ENCODE results near the gene POLR1G.

DNA sequence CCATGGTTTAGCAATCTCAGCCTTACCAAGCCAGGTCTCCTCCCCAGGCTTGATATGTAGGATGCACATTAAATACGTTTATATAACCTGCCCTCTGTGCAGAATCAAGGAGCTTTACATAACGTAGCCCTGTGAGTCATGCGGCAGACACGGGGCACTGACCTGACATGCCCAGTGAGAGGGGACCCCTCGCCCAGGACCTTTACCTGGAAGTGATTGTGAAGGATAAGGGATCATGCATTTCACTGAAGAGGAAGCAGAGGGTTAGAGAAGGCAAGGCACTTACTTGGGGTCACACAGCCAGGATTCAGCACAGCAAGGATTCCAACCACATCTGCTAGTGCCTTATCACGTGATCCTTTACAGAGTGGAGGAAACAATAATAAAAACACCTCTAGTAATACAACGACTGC lies 42.4 kb downstream of the POLR1G start:
- TF ChIP-seq, protein P1, sequence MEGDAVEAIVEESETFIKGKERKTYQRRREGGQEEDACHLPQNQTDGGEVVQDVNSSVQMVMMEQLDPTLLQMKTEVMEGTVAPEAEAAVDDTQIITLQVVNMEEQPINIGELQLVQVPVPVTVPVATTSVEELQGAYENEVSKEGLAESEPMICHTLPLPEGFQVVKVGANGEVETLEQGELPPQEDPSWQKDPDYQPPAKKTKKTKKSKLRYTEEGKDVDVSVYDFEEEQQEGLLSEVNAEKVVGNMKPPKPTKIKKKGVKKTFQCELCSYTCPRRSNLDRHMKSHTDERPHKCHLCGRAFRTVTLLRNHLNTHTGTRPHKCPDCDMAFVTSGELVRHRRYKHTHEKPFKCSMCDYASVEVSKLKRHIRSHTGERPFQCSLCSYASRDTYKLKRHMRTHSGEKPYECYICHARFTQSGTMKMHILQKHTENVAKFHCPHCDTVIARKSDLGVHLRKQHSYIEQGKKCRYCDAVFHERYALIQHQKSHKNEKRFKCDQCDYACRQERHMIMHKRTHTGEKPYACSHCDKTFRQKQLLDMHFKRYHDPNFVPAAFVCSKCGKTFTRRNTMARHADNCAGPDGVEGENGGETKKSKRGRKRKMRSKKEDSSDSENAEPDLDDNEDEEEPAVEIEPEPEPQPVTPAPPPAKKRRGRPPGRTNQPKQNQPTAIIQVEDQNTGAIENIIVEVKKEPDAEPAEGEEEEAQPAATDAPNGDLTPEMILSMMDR (IDR thresholded peaks at IDR 0.05) = no peak
- no peak for TF ChIP-seq POLR2A (IDR thresholded peaks at IDR 0.05; ENCODE audit: low read depth)
- TF ChIP-seq POLR2AphosphoS5 (IDR thresholded peaks at IDR 0.05) = no peak
- no peak for TF ChIP-seq EP300 (IDR thresholded peaks at IDR 0.05)
